Endothelial cell of umbilical vein (primary cell): ENCODE results near the gene DAB2. TPM values are rescaled to one million over a fixed set of nuclear protein-coding genes. Genes with fewer than 3 reads are reported as not detected.

Experiments used
- BruUV-seq: library from RNA; stranded (reverse); fragments of 400-500 nt; replicated peaks from 2 replicates; lab custom pipeline; 2021; lab: Mats Ljungman, UMichigan
- CTCF ChIA-PET: fragments of 300-600, 350-600 bp; sonication (Branson Sonifier 250); formaldehyde crosslinking; loops from one replicate; lab custom pipeline; 2021; ENCODE audit warnings: antibody characterized with exemption, inconsistent platforms; lab: Charles Lee
- POLR2A ChIA-PET: fragments of 300-600, 350-600 bp; sonication (Branson Sonifier 250); formaldehyde crosslinking; loops from one replicate; lab custom pipeline; 2021; ENCODE audit warnings: antibody characterized with exemption, inconsistent platforms; lab: Charles Lee
- DNase-seq: peaks from one replicate; pipeline ENCODE4 v3.0.0-alpha.2; 2011; ENCODE audit warnings: low read depth, low spot score
- FAIRE-seq: peaks from 2 replicates; lab custom pipeline; 2011; peaks lifted over from hg19 to GRCh38; lab: Jason Lieb, UNC
- H2AFZ ChIP-seq: 2 replicates; pipeline ENCODE4 v1.6.0; 2012; ENCODE audit warnings: low read depth, low read length, control low read depth, inconsistent platforms
- H3K27ac ChIP-seq: 2 replicates; pipeline ENCODE4 v1.5.1; 2011; ENCODE audit warnings: low read depth, mild to moderate bottlenecking, control low read depth, low read length, moderate library complexity; ENCODE audit not compliant: insufficient read depth
- H3K27me3 ChIP-seq, 2 experiments: 2 replicates each; pipeline versions ENCODE4 v1.6.0 to v1.6.1; 2011; ENCODE audit warnings: low read length in 2 of 2, mixed read lengths in 1 of 2; ENCODE audit not compliant: control insufficient read depth in 2 of 2, insufficient read depth in 2 of 2
- H3K36me3 ChIP-seq, 2 experiments: 2 replicates in 1 of 2; 3 replicates in 1 of 2; pipeline ENCODE4 v1.5.1; 2011; ENCODE audit warnings: low read length in 2 of 2, mild to moderate bottlenecking in 1 of 2, moderate library complexity in 1 of 2; ENCODE audit not compliant: control insufficient read depth in 2 of 2, insufficient read depth in 2 of 2; ENCODE audit errors: extremely low read depth in 1 of 2
- H3K4me1 ChIP-seq: 3 replicates; pipeline ENCODE4 v1.5.1; 2011; ENCODE audit warnings: mild to moderate bottlenecking, low read length; ENCODE audit not compliant: control insufficient read depth, insufficient read depth; ENCODE audit errors: extremely low read depth
- H3K4me2 ChIP-seq: 2 replicates; pipeline ENCODE4 v1.6.1; 2011; ENCODE audit warnings: low read length, control low read depth, mixed read lengths; ENCODE audit not compliant: insufficient read depth
- H3K4me3 ChIP-seq, 3 experiments: fragments of 200-600 bp in 1 of 3; sonication (generic), shearing (Covaris generic) in 1 of 3; replicated peaks in 1 of 3; 2 replicates each; pipeline ENCODE4 v1.5.1; 2011 to 2016; ENCODE audit warnings: control low read depth in 3 of 3, low read length in 3 of 3, mild to moderate bottlenecking in 2 of 3, inconsistent platforms in 1 of 3, low read depth in 1 of 3, moderate library complexity in 1 of 3; ENCODE audit not compliant: insufficient read depth in 1 of 3
- H3K79me2 ChIP-seq: 2 replicates; pipeline ENCODE4 v1.6.0; 2012; ENCODE audit warnings: low read length, inconsistent platforms; ENCODE audit not compliant: control insufficient read depth, insufficient read depth
- H3K9ac ChIP-seq: replicated peaks from 2 replicates; pipeline ENCODE3; 2011; ENCODE audit warnings: low read length, control low read depth; ENCODE audit not compliant: insufficient read depth; ENCODE audit errors: extremely low read depth
- H3K9me1 ChIP-seq: replicated peaks from 3 replicates; pipeline ENCODE4 v1.6.0; 2011; ENCODE audit warnings: mild to moderate bottlenecking, low read length; ENCODE audit not compliant: control insufficient read depth, insufficient read depth; ENCODE audit errors: extremely low read depth
- H3K9me3 ChIP-seq: replicated peaks from 2 replicates; pipeline ENCODE4 v1.5.1; 2012; ENCODE audit warnings: low read length, inconsistent platforms; ENCODE audit not compliant: control insufficient read depth, insufficient read depth
- H4K20me1 ChIP-seq: replicated peaks from 2 replicates; pipeline ENCODE3; 2011; ENCODE audit warnings: mild to moderate bottlenecking, low read length; ENCODE audit not compliant: control insufficient read depth, insufficient read depth; ENCODE audit errors: extremely low read depth
- CTCF ChIP-seq, 2 donors: IDR thresholded peaks; 1 replicate in 1 of 2; 2 replicates in 1 of 2; pipeline ENCODE4 v1.5.1; 2011; ENCODE audit warnings: low read length in 2 of 2, mild to moderate bottlenecking in 2 of 2, moderate library complexity in 2 of 2, control low read depth in 1 of 2, inconsistent platforms in 1 of 2, low read depth in 1 of 2; ENCODE audit not compliant: insufficient read depth in 1 of 2; ENCODE audit errors: extremely low read depth in 1 of 2
- EZH2 ChIP-seq: IDR thresholded peaks from 2 replicates; pipeline ENCODE4 v1.6.1; 2012; ENCODE audit warnings: borderline replicate concordance, low read depth, mild to moderate bottlenecking, moderate library complexity, low read length, inconsistent platforms; ENCODE audit not compliant: severe bottlenecking
- FOS ChIP-seq: IDR thresholded peaks from 2 replicates; pipeline ENCODE4 v1.6.1; 2011; ENCODE audit warnings: mild to moderate bottlenecking, low read length, moderate library complexity, borderline replicate concordance; ENCODE audit not compliant: insufficient read depth
- GATA2 ChIP-seq: IDR thresholded peaks from 2 replicates; pipeline ENCODE4 v1.7.0; 2011; ENCODE audit warnings: low read depth, mild to moderate bottlenecking, moderate library complexity, mixed read lengths, low read length; ENCODE audit not compliant: insufficient read length, insufficient read depth
- JUN ChIP-seq: IDR thresholded peaks from 2 replicates; pipeline ENCODE4 v1.6.1; 2011; ENCODE audit warnings: borderline replicate concordance, low read depth; ENCODE audit not compliant: insufficient read length, insufficient read depth
- MAX ChIP-seq: IDR thresholded peaks from 2 replicates; pipeline ENCODE4 v1.6.1; 2011; ENCODE audit not compliant: insufficient read depth, insufficient read length
- MYC ChIP-seq: IDR thresholded peaks from one replicate; pipeline ENCODE4 v1.6.1; 2011; ENCODE audit warnings: mild to moderate bottlenecking, low read depth, low read length
- POLR2A ChIP-seq: IDR thresholded peaks from 2 replicates; pipeline ENCODE4 v1.6.1; 2012; ENCODE audit warnings: low read depth, mild to moderate bottlenecking, control low read depth, low read length
- POLR2AphosphoS5 ChIP-seq: IDR thresholded peaks from 2 replicates; pipeline ENCODE4 v1.6.1; 2012; ENCODE audit warnings: low read depth, mild to moderate bottlenecking, control low read depth, low read length, moderate library complexity; ENCODE audit not compliant: insufficient read depth
- dilution Hi-C: fragments of 300-500 bp; cut with MboI; formaldehyde crosslinking; loops from one replicate; pipeline ENCODE4 v1.15.0; 2019; ENCODE audit warnings: low sequenced_read_pairs; ENCODE audit not compliant: extremely low pct_ligation_motif_present
- intact Hi-C: fragments of 100-400 bp; cut with micrococcal nuclease; formaldehyde crosslinking; loops from one replicate; pipeline ENCODE4 v1.10.0; 2022
- polyA plus RNA-seq, 4 experiments: library from polyadenylated mRNA; depleted of rRNA in 3 of 4; stranded (reverse) in 3 of 4; unstranded in 1 of 4; fragments of >200 nt; gene quantifications; 2 replicates each; pipeline versions ENCODE4 v1.2.1 to v1.2.3, GENCODE V29; 2011 to 2012; ENCODE audit warnings: missing spikeins in 1 of 4
- total RNA-seq: library from RNA; stranded (reverse); gene quantifications from 2 replicates; pipeline ENCODE4 v1.2.3, GENCODE V29; 2021

Gene DAB2
- total and polyA plus RNA-seq, 2 donors (not counting 3 experiments of a cell fraction or from before 2014, with no cell fraction given): 168 to 283 TPM

GRCh38 chr5:39466846-39467245 is 42.1 kb upstream of the DAB2 start:
- Histone ChIP-seq H3K4me3 (no peak overlapping the region), H3K27me3 (no peaks in the 10 kb centered on the region), H3K4me2 (no peak overlapping the region), H3K27ac (no peak overlapping the region), H3K9me3 (no peaks in the 10 kb centered on the region), H2AFZ (no peak overlapping the region), H3K4me1 (peaks cover 15% of the 10 kb centered on the region), H4K20me1 (no peaks in the 10 kb centered on the region), H3K9me1 (no peaks in the 10 kb centered on the region), H3K79me2 (no peaks in the 10 kb centered on the region), H3K36me3 (no peaks in the 10 kb centered on the region), H3K9ac (no peak overlapping the region)
- dilution Hi-C loops (no loop called here), intact Hi-C loops (no loop called here)
- FAIRE-seq (no peak), DNase-seq (no peak)
- TF ChIP-seq MAX: no peak
- TF ChIP-seq JUN: no peak
- no peak for TF ChIP-seq EZH2
- no peak for TF ChIP-seq CTCF (IDR thresholded peaks at IDR 0.05; ENCODE audit: extremely low read depth in 1 of 2, insufficient read depth in 1 of 2, low read depth in 1 of 2, low read length in 2 of 2)
- no peak for TF ChIP-seq GATA2
- TF ChIP-seq POLR2AphosphoS5: no peak
- no peak for TF ChIP-seq POLR2A
- no peak for TF ChIP-seq FOS
- TF ChIP-seq MYC: no peak
- BruUV-seq: no TSS peak
- ChIA-PET CTCF (no interaction called here), POLR2A (no interaction called here)
